ENCODE results near the gene GNA12.
"Not testable (repeated sequence)": the region's sequence is repeated elsewhere in the genome, so short reads cannot be mapped to it uniquely, and the experiment has no call there.

GRCh38 chr7:2724036-2724435 is 120.1 kb downstream of the GNA12 start:
- not testable (repeated sequence) for TF ChIP-seq CTCF (conservative IDR thresholded peaks at IDR 0.05); ZFX (IDR thresholded peaks at IDR 0.05)
